Right lobe of liver (tissue), 4 donors: ENCODE data around the gene CD300A.

Experiments used
- POLR2A ChIP-seq: fragments of 450-650 bp; IDR thresholded peaks from one replicate; pipeline ENCODE4 v1.6.1; 2017; ENCODE audit warnings: antibody characterized with exemption, mild to moderate bottlenecking
- TF ChIP-seq, protein P1 (sequence below), 4 donors: fragments of 200-600 bp in 3 of 4; fragments of 450-650 bp in 1 of 4; IDR thresholded peaks; one replicate each; pipeline versions ENCODE4 v1.5.1 to v1.8.0; 2016 to 2022; ENCODE audit warnings: antibody characterized with exemption in 4 of 4, mild to moderate bottlenecking in 2 of 4
- donor health status: DM: no; HTN: no; CAD: no.
- donor health status: DM: no; HTN: no; CAD: no.
- donor health status: DM: no; HTN: yes; CAD: no.

DNA sequence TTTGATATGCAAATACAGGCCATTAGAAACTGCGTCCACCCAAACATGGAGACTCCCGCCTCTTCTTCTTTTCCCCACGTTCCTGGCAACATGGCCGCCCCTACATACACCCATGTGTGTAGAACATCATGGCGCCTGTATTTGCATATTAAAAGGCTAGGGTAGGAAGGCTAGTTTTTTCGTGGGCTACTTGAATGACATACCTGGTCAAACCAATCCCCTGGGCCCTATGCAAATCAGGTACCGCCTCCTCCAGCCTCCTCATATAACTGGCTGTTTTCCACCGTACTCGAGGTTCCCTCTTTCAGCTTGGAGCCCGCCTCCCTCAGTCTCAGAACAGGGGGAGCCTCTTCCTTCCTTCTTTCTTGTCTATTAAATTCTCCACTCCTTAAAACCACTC lies 65.7 kb downstream of the CD300A start:
- TF ChIP-seq, protein P1, sequence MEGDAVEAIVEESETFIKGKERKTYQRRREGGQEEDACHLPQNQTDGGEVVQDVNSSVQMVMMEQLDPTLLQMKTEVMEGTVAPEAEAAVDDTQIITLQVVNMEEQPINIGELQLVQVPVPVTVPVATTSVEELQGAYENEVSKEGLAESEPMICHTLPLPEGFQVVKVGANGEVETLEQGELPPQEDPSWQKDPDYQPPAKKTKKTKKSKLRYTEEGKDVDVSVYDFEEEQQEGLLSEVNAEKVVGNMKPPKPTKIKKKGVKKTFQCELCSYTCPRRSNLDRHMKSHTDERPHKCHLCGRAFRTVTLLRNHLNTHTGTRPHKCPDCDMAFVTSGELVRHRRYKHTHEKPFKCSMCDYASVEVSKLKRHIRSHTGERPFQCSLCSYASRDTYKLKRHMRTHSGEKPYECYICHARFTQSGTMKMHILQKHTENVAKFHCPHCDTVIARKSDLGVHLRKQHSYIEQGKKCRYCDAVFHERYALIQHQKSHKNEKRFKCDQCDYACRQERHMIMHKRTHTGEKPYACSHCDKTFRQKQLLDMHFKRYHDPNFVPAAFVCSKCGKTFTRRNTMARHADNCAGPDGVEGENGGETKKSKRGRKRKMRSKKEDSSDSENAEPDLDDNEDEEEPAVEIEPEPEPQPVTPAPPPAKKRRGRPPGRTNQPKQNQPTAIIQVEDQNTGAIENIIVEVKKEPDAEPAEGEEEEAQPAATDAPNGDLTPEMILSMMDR (IDR thresholded peaks at IDR 0.05): no peak
- TF ChIP-seq POLR2A: peak; percentile 58
